ENCODE data around the gene TIMP2.
"Not testable (repeated sequence)": the region's sequence is repeated elsewhere in the genome, so short reads cannot be mapped to it uniquely, and the experiment has no call there.

TIMP2 gene

GRCh38 chr17:78969865-78970264 lies 44.7 kb upstream of the TIMP2 start:
- in situ Hi-C loops (cut with HindIII; ENCODE audit: low sequenced_read_pairs): no loop called here
- TF ChIP-seq, protein P1, sequence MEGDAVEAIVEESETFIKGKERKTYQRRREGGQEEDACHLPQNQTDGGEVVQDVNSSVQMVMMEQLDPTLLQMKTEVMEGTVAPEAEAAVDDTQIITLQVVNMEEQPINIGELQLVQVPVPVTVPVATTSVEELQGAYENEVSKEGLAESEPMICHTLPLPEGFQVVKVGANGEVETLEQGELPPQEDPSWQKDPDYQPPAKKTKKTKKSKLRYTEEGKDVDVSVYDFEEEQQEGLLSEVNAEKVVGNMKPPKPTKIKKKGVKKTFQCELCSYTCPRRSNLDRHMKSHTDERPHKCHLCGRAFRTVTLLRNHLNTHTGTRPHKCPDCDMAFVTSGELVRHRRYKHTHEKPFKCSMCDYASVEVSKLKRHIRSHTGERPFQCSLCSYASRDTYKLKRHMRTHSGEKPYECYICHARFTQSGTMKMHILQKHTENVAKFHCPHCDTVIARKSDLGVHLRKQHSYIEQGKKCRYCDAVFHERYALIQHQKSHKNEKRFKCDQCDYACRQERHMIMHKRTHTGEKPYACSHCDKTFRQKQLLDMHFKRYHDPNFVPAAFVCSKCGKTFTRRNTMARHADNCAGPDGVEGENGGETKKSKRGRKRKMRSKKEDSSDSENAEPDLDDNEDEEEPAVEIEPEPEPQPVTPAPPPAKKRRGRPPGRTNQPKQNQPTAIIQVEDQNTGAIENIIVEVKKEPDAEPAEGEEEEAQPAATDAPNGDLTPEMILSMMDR (IDR thresholded peaks at IDR 0.05; ENCODE audit: low read depth, low read length): no peak
- no peak overlapping the region for H3K4me3 ChIP-seq (ENCODE audit: low read depth, low read length)
- DNase-seq (ENCODE audit: low read depth, low spot score): no peak

DNA sequence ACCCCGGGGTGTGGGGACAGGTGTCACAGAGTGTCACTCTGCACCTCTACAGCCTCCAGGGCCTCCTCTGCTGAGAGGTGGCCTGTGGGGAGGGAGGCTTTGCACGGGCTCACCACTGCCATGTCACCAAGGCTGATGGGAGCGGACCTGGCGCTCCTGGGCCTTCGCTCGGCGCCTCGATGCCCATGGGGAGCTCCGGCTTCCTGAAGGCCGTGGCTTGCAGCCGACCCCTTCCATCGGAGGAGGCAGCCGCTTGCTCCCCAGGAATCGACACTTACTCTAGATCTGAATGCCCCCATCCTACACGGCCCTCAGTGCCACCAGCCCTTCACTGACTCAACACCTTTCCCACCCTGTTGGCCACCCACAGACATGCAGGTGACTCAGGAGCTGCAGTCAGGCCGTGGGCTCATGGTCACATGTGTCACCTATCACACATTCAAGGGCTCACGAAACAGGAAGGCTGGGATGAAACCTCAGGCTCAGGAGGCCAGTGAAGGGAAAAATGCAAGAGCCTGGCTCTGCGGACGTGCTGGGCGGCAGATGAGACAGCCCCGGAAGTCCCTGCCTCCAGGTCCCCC lies 42.7 kb upstream of the TIMP2 start:
- TF ChIP-seq, protein P1 (IDR thresholded peaks at IDR 0.05; ENCODE audit: low read depth, low read length): no peak
- in situ Hi-C loops (cut with HindIII; ENCODE audit: low sequenced_read_pairs): no loop called here
- H3K4me3 ChIP-seq (ENCODE audit: low read depth, low read length): no peak overlapping the region
- no peak for DNase-seq (ENCODE audit: low read depth, low spot score)

DNA sequence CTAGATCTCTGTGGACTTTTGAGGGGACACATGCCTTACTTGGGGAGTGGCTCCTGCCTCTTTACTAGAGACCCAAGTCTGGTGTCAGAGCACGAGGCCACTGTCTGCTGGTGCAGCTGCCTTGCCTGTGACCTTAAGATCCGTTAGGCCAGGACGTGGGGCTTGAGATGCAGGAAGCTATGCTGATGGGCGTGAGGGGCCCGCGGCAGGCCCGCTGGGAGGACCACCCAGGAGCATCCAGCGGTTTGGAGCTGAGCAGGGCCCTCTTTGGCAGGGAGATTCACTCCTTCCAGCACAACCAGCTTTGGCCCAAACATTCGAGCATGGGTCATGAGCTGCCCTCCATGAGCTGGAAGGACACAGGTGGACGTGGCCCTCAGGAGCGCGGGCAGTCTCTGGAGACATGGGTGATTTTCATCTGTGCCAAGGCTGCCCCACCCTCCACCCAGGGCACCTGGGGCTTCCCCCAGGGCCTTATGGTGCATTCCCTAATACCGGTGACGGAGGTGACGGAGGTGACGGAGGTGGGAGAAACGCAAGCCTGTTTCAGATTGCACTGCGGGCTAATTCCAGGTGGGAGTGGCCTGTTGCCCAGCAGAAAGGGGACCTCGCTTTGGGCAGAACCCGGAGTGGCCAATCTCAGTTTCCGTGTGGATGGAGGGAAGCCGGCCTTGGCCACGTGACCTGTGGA lies 41.9 kb upstream of the TIMP2 start:
- DNase-seq (ENCODE audit: low read depth, low spot score): no peak
- TF ChIP-seq, protein P1 (IDR thresholded peaks at IDR 0.05; ENCODE audit: low read depth, low read length): no peak
- H3K4me3 ChIP-seq (ENCODE audit: low read depth, low read length): no peak overlapping the region
- in situ Hi-C loops (cut with HindIII; ENCODE audit: low sequenced_read_pairs): no loop called here

DNA sequence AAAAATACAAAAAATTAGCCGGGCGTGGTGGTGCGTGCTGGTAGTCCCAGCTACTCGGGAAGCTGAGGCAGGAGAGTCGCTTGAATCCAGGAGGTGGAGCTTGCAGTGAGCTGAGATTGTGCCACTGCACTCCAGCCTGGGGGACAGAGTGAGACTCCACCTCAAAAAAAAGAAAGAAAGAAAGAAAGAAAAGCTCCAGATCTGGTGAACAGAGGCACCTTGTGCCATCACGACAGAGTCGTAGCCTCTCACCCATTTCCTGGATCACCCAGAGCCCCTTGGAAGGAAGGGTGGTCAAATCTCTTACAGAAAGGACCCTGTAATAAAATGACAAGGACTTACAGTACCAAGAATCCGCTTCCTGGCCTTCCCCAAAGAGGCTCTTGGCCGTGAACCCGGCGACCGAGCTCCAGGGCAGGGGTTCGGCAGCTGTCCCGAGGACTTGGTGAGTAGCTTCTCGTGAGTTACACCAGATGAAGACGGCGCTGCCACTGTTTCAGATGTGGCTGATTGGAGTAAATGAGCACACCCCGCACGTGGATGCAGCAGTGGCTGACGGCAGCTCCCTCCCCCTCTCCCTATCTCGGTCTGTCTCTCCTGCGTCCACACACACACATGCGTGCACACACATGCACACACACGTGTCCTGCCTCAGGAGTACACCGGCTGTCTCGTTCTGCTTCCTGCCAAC lies 41.1 kb upstream of the TIMP2 start:
- TF ChIP-seq, protein P1 (IDR thresholded peaks at IDR 0.05; ENCODE audit: low read depth, low read length): no peak
- H3K4me3 ChIP-seq (ENCODE audit: low read depth, low read length): no peak overlapping the region
- in situ Hi-C loops (cut with HindIII; ENCODE audit: low sequenced_read_pairs): no loop called here
- no peak for DNase-seq (ENCODE audit: low read depth, low spot score)

DNA sequence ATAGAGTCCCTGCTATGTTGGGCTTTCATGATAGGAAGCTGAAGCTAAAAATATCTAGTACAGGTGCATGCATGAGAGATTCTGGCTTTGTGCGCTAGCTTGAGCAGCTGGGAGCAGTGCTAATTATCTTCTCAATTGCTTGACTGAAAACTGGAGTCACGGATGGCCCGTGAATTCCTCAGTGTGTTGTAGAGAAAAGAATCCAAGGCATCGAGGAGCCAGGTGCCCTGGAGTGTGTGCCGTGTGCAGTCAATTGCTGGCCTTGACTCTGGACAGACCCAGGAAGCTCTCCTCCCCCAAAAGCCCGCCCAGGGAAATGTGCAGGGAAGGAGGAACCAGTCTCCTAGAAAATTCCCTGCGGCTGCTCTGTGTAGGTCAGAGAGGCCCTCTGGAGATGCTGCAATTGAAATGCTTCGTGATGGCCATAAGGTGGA lies 40.3 kb upstream of the TIMP2 start:
- no peak overlapping the region for H3K4me3 ChIP-seq (ENCODE audit: low read depth, low read length)
- TF ChIP-seq, protein P1 (IDR thresholded peaks at IDR 0.05; ENCODE audit: low read depth, low read length): no peak
- in situ Hi-C loops (cut with HindIII; ENCODE audit: low sequenced_read_pairs): no loop called here
- no peak for DNase-seq (ENCODE audit: low read depth, low spot score)

DNA sequence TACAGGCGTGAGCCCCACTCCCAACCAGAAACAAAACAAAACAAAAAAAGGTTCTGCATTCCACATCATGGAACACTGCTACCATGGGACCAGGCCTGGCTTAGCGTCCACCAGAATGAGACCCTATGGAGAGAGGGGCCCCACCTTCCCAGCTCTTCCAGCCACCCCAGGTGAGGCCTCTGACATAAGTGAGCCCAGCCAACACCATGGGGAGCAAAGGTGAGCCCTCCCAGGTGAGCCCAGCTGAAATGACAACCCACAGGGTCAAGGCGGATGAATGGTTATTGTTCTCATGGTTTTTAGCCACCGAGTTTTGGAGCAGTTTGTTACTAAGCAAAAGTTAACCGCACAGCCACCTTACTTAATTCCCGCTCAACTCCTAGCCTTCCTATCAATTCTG lies 38.2 kb upstream of the TIMP2 start:
- in situ Hi-C loops (cut with HindIII; ENCODE audit: low sequenced_read_pairs): no loop called here
- H3K4me3 ChIP-seq (ENCODE audit: low read depth, low read length): no peak overlapping the region
- TF ChIP-seq, protein P1 (IDR thresholded peaks at IDR 0.05; ENCODE audit: low read depth, low read length): no peak
- DNase-seq (ENCODE audit: low read depth, low spot score): no peak

DNA sequence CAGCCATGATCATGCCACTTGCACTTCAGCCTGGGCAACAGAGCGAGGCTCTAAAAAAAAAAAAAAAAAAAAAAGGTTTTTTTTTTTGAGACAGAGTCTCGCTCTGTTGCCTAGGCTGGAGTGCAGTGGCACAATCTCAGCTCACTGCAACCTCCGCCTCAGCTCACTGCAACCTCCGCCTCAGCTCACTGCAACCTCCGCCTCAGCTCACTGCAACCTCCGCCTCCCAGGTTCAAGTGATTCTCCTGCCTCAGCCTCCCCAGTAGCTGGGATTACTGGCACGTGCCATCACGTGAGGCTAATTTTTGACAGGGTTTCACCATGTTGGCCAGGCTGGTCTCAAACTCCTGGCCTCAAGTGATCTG lies 37.8 kb upstream of the TIMP2 start:
- H3K4me3 ChIP-seq (ENCODE audit: low read depth, low read length); DNase-seq (ENCODE audit: low read depth, low spot score); in situ Hi-C loops (cut with HindIII; ENCODE audit: low sequenced_read_pairs): not testable (repeated sequence)

Data from astrocyte of the spinal cord (primary cell).